CD4-positive, alpha-beta memory T cell (primary cell): ENCODE measurements around the gene TRMT61B. TPM values are rescaled to one million over a fixed set of nuclear protein-coding genes. Genes with fewer than 3 reads are reported as not detected.

ENCODE experiments used
- CTCF ChIA-PET: fragments of 350-600 bp; sonication (Branson Sonifier 250); formaldehyde crosslinking; loops from one replicate; lab custom pipeline; 2021; ENCODE audit warnings: inconsistent platforms; ENCODE audit not compliant: partially characterized antibody; lab: Charles Lee
- POLR2A ChIA-PET: fragments of 350-600 bp; sonication (Branson Sonifier 250); formaldehyde crosslinking; loops from one replicate; lab custom pipeline; 2021; ENCODE audit not compliant: partially characterized antibody; lab: Charles Lee
- DNase-seq, 5 donors: peaks; one replicate each; pipeline versions ENCODE4 v3.0.0 to v3.0.0-alpha.2; 2020 to 2022; ENCODE audit warnings: mixed read lengths in 1 of 5
- H3K27ac ChIP-seq: one replicate; pipeline ENCODE4 v1.7.0; 2013; ENCODE audit warnings: low read depth, low read length
- H3K27me3 ChIP-seq: 2 replicates; pipeline ENCODE4 v1.7.0; 2013; ENCODE audit warnings: mild to moderate bottlenecking, low read length, moderate library complexity; ENCODE audit not compliant: insufficient read depth
- H3K36me3 ChIP-seq: 2 replicates; pipeline ENCODE4 v1.7.0; 2013; ENCODE audit warnings: mild to moderate bottlenecking, low read length, moderate library complexity; ENCODE audit not compliant: insufficient read depth
- H3K4me1 ChIP-seq: 2 replicates; pipeline ENCODE4 v1.7.0; 2013; ENCODE audit warnings: mild to moderate bottlenecking, low read length, moderate library complexity; ENCODE audit not compliant: insufficient read depth
- H3K4me3 ChIP-seq, 2 donors: one replicate each; pipeline ENCODE4 v1.7.0; 2013; ENCODE audit warnings: low read length in 2 of 2, mild to moderate bottlenecking in 1 of 2
- H3K9me3 ChIP-seq, 2 donors: one replicate each; pipeline ENCODE4 v1.7.0; 2013; ENCODE audit warnings: low read length in 2 of 2, control low read depth in 1 of 2; ENCODE audit not compliant: control insufficient read depth in 1 of 2
- H3K27ac Mint-ChIP-seq, 7 donors: one replicate each; pipeline ENCODE4 v1.8.0; 2020 to 2021; ENCODE audit warnings: mixed read lengths in 7 of 7, mild to moderate bottlenecking in 6 of 7, inconsistent platforms in 3 of 7, moderate library complexity in 3 of 7
- H3K27me3 Mint-ChIP-seq, 2 donors: one replicate each; pipeline ENCODE4 v1.8.0; 2020 to 2021; ENCODE audit warnings: mixed read lengths in 2 of 2
- H3K36me3 Mint-ChIP-seq, 2 donors: one replicate each; pipeline ENCODE4 v1.8.0; 2020 to 2021; ENCODE audit warnings: mixed read lengths in 2 of 2, inconsistent platforms in 1 of 2, mild to moderate bottlenecking in 1 of 2
- H3K4me1 Mint-ChIP-seq, 4 donors: one replicate each; pipeline ENCODE4 v1.8.0; 2020 to 2021; ENCODE audit warnings: mixed read lengths in 4 of 4, mild to moderate bottlenecking in 1 of 4
- H3K4me3 Mint-ChIP-seq, 8 donors: one replicate each; pipeline ENCODE4 v1.8.0; 2020 to 2021; ENCODE audit warnings: mixed read lengths in 8 of 8, mild to moderate bottlenecking in 7 of 8, moderate library complexity in 6 of 8, inconsistent platforms in 3 of 8
- H3K9me3 Mint-ChIP-seq, 8 donors: one replicate each; pipeline ENCODE4 v1.8.0; 2020 to 2021; ENCODE audit warnings: mixed read lengths in 8 of 8, mild to moderate bottlenecking in 5 of 8, inconsistent platforms in 3 of 8, moderate library complexity in 1 of 8
- intact Hi-C: fragments of 100-400 bp; cut with micrococcal nuclease; formaldehyde crosslinking; loops from one replicate; pipeline ENCODE4 v1.15.1; 2023
- polyA plus RNA-seq, 2 donors: library from polyadenylated mRNA; unstranded; fragments of 300-500 nt; fragmentation: Illumina TruSeq; gene quantifications; one replicate each; pipeline ENCODE4 v1.2.3, GENCODE V29; 2021
- total RNA-seq, 2 experiments: library from RNA; stranded (reverse); gene quantifications; one replicate each; pipeline ENCODE4 v1.2.3, GENCODE V29; 2021

The TRMT61B gene
- total and polyA plus RNA-seq, 4 experiments from 2014 or later = 17.4 to 24.3 (median 20.5) TPM

DNA sequence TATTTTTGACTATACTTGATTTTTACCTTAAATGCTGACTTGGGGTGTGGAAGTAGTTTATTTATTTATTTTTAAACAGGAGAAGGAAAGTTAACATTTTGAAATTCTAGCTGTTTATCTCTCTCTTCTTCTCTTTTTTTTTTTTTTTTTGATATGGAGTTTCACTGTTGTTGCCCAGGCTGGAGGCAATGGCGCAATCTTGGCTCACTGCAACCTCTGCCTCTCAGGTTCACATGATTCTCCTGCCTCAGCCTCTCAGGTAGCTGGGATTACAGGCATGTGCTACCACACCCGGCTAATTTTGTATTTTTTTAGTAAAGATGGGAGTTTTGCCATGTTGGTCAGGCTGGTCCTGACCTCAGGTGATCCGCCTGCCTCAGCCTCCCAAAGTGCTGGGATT, 35.4 kb upstream of the TRMT61B start:
- ChIA-PET POLR2A (interaction anchor here (1.6 to 1.8 kb wide), 2 partner anchors 11 to 36 kb away, joined by 4 read pairs; partner anchors contain the start of genes TRMT61B and WDR43), CTCF (interaction anchor here (0.9 to 2.9 kb wide), 3 partner anchors 35 to 311 kb away, joined by 3 to 8 read pairs (median 3); partner anchors contain the start of gene TRMT61B)
- H3K27me3 Mint-ChIP-seq = no peaks in the 10 kb centered on the region
- H3K9me3 ChIP-seq = no peaks in the 10 kb centered on the region
- DNase-seq = no peak
- H3K4me3 ChIP-seq = no peak overlapping the region
- H3K4me1 ChIP-seq = peaks cover 11% of the 10 kb centered on the region
- peaks cover 14 to 31% (median 23%) of the 10 kb centered on the region in 4 donors for H3K4me1 Mint-ChIP-seq
- H3K36me3 ChIP-seq = peaks cover 49% of the 10 kb centered on the region
- peaks cover 0 to 2% (median 0%) of the 10 kb centered on the region in 8 donors for H3K9me3 Mint-ChIP-seq
- intact Hi-C loops = no loop called here
- H3K27ac ChIP-seq = no peak overlapping the region
- H3K27ac Mint-ChIP-seq = no peak overlapping the region
- peaks cover 56 to 71% of the 10 kb centered on the region in 2 donors for H3K36me3 Mint-ChIP-seq
- H3K4me3 Mint-ChIP-seq = no peak overlapping the region
- H3K27me3 ChIP-seq = no peaks in the 10 kb centered on the region

DNA sequence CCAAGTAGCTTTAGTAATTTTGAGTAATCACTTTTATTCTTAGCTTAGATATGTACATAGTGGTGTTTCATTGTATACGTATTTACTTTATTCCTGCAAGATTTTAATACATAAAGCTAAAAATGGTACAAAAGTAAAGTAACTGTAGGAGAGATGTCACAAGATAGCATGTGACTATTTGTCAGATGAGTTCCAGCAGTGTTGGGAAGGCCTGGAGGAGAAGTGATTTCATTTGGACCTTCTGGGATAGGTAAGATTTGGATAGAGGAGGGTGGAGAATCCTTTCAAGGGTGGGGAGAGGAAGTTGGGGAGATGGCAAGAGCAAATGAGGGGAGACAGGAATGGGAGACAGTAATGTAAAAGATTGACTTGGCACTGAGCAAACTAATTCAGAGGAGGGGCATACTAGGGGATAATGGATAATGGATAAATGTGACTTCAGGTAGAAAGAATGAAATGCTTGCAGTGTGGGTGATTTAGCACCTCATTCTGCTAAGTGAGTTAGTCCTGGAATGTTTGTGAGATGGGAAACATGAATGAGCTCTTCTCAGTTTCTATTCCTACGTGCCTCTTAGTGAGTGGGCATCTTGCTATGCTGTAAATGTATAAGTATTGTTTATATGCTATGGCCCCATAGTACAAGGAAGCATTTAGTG, 34.8 kb upstream of the TRMT61B start:
- Mint-ChIP-seq H3K4me1 (peaks cover 17 to 37% (median 22%) of the 10 kb centered on the region in 4 donors), H3K9me3 (peaks cover 0 to 2% (median 0%) of the 10 kb centered on the region in 8 donors), H3K4me3 (no peak overlapping the region), H3K27ac (peak overlapping the region in 4 of 7 donors; percentile 0 to 81 (median 15)), H3K27me3 (no peaks in the 10 kb centered on the region), H3K36me3 (peaks cover 53 to 66% of the 10 kb centered on the region in 2 donors)
- Histone ChIP-seq H3K9me3 (no peaks in the 10 kb centered on the region), H3K4me1 (peaks cover 14% of the 10 kb centered on the region), H3K27ac (no peak overlapping the region), H3K4me3 (no peak overlapping the region), H3K36me3 (peaks cover 46% of the 10 kb centered on the region), H3K27me3 (no peaks in the 10 kb centered on the region)
- POLR2A ChIA-PET = interaction anchor here (1.6 to 1.8 kb wide), 2 partner anchors 11 to 35 kb away, joined by 4 read pairs; partner anchors contain the start of genes TRMT61B and WDR43
- no peak for DNase-seq
- CTCF ChIA-PET = interaction anchor here (0.9 to 2.9 kb wide), 3 partner anchors 35 to 310 kb away, joined by 3 to 8 read pairs (median 3); partner anchors contain the start of gene TRMT61B
- intact Hi-C loops = no loop called here

DNA sequence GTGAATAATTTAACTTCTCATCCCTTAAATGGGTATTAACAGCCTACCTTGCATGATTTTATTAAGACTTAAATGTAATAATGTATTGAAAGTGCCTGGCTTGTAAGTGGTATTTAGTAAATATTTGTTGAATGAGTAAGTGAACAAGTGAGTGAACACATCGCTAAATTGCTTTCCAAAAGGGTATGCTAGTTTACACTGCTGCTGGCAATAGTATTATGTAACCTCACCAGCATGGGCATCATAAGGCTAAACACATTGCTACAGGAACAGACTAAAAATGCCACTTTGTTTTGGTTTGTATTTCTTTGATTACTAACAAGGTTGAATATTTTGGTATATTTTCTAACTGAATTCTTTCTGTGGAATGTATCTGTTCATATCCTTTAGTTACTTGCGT, 34.2 kb upstream of the TRMT61B start:
- ChIA-PET POLR2A (interaction anchor here (1.8 kb wide), 1 partner anchor 10 kb away, joined by 4 read pairs; the partner anchor contains the start of gene WDR43), CTCF (interaction anchor here (1.4 to 2.9 kb wide), 2 partner anchors 84 to 310 kb away, joined by 3 to 8 read pairs; no protein-coding TSS in a partner anchor)
- DNase-seq = no peak
- Histone ChIP-seq H3K9me3 (no peaks in the 10 kb centered on the region), H3K27me3 (no peaks in the 10 kb centered on the region), H3K27ac (no peak overlapping the region), H3K4me3 (no peak overlapping the region), H3K4me1 (peaks cover 20% of the 10 kb centered on the region), H3K36me3 (peaks cover 39% of the 10 kb centered on the region)
- Mint-ChIP-seq H3K27ac (peak overlapping the region in 1 of 7 donors; percentile 66), H3K9me3 (peaks cover 0 to 2% (median 0%) of the 10 kb centered on the region in 8 donors), H3K36me3 (peaks cover 46 to 60% of the 10 kb centered on the region in 2 donors), H3K27me3 (no peaks in the 10 kb centered on the region), H3K4me1 (peaks cover 22 to 41% (median 23%) of the 10 kb centered on the region in 4 donors), H3K4me3 (no peak overlapping the region)
- intact Hi-C loops = no loop called here

DNA sequence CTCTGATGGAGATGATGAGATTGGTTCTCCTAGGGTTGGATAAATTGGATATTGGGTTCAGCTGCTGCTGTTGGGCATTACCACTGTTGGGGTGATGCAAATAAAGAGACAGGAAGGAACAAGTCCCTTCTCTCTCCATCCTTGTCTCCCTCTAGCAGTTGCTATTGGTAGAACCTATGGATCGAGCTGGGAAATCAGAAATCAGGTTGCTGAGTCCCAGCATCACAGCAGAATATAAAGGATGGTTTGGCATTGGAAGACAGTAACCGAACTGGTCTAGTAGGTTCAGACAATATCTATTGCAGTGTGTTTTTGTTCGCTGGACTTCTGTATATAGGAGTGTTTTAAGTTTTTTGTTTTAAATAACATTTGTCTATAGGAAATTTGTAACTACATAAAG, 32.5 kb upstream of the TRMT61B start:
- Mint-ChIP-seq H3K4me3 (no peak overlapping the region), H3K36me3 (peaks cover 33 to 44% of the 10 kb centered on the region in 2 donors), H3K27ac (peak overlapping the region in 2 of 7 donors; percentile 2 to 53), H3K9me3 (peaks cover 0 to 2% (median 0%) of the 10 kb centered on the region in 8 donors), H3K27me3 (no peaks in the 10 kb centered on the region), H3K4me1 (peaks cover 32 to 54% (median 37%) of the 10 kb centered on the region in 4 donors)
- H3K9me3 ChIP-seq = no peaks in the 10 kb centered on the region
- H3K36me3 ChIP-seq = peaks cover 29% of the 10 kb centered on the region
- peaks cover 38% of the 10 kb centered on the region for H3K4me1 ChIP-seq
- DNase-seq = no peak
- H3K27ac ChIP-seq = no peak overlapping the region
- no peak overlapping the region for H3K4me3 ChIP-seq
- H3K27me3 ChIP-seq = no peaks in the 10 kb centered on the region
- CTCF ChIA-PET = interaction anchor here (1.0 to 1.2 kb wide), 2 partner anchors 308 to 336 kb away, joined by 3 to 6 read pairs; no protein-coding TSS in a partner anchor
- POLR2A ChIA-PET = interaction anchor here (1.5 to 1.6 kb wide), 2 partner anchors 8 to 32 kb away, joined by 5 read pairs; partner anchors contain the start of genes TRMT61B and WDR43
- intact Hi-C loops = no loop called here

DNA sequence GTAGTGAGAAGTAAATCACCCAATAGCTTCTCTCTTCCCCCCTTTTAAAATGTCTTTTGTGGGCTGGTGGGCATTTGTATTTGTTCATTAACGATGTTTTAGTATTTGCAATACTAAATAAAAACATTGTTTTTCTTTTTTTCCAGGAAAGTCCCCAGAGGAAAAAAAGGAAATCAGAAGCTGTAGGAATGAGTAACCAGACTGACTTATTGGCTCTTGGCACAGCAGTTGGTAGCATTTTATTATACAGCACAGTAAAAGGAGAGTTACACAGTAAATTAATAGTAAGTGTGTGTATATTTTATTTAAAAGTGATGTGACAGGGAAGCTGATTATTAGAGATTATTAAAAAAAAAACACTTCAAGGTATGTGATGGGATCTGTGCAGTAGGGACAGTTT, 31.7 kb upstream of the TRMT61B start:
- H3K9me3 ChIP-seq = no peaks in the 10 kb centered on the region
- DNase-seq = no peak
- H3K4me3 ChIP-seq = no peak overlapping the region
- Mint-ChIP-seq H3K36me3 (peaks cover 29 to 42% of the 10 kb centered on the region in 2 donors), H3K27ac (no peak overlapping the region), H3K4me1 (peaks cover 39 to 61% (median 43%) of the 10 kb centered on the region in 4 donors), H3K4me3 (no peak overlapping the region), H3K9me3 (peaks cover 0 to 2% (median 0%) of the 10 kb centered on the region in 8 donors), H3K27me3 (no peaks in the 10 kb centered on the region)
- peaks cover 25% of the 10 kb centered on the region for H3K36me3 ChIP-seq
- intact Hi-C loops = no loop called here
- peaks cover 45% of the 10 kb centered on the region for H3K4me1 ChIP-seq
- no peaks in the 10 kb centered on the region for H3K27me3 ChIP-seq
- ChIA-PET CTCF (interaction anchor here (1.0 to 1.2 kb wide), 2 partner anchors 308 to 335 kb away, joined by 3 to 6 read pairs; no protein-coding TSS in a partner anchor), POLR2A (interaction anchor here (1.5 to 1.6 kb wide), 2 partner anchors 7 to 32 kb away, joined by 5 read pairs; partner anchors contain the start of genes TRMT61B and WDR43)
- no peak overlapping the region for H3K27ac ChIP-seq

DNA sequence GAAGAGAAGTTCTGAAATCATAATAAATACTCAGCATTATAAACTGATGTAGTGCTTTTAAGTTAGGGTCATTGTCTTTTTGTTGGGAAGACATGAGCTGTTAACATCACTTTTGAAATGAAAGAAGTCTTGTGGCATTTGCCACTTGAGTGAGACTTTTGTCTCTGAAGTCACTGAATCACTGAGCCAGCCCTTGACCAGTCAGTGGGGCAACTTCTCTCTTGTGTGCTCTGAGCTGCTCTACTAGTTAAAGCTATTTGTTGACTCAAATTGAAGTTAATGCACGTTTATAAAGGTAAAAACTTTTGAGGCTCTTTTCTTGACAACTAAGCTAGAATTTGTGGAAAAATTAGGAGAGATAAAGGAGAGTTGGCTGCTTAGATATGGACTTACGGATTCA, 31.1 kb upstream of the TRMT61B start:
- Histone ChIP-seq H3K27ac (no peak overlapping the region), H3K36me3 (peaks cover 19% of the 10 kb centered on the region), H3K27me3 (no peaks in the 10 kb centered on the region), H3K4me1 (peaks cover 51% of the 10 kb centered on the region), H3K9me3 (no peaks in the 10 kb centered on the region), H3K4me3 (no peak overlapping the region)
- Mint-ChIP-seq H3K27me3 (no peaks in the 10 kb centered on the region), H3K9me3 (peaks cover 0 to 2% (median 0%) of the 10 kb centered on the region in 8 donors), H3K4me3 (no peak overlapping the region), H3K36me3 (peaks cover 23 to 37% of the 10 kb centered on the region in 2 donors), H3K27ac (no peak overlapping the region), H3K4me1 (peaks cover 42 to 68% (median 49%) of the 10 kb centered on the region in 4 donors)
- ChIA-PET POLR2A (no interaction called here), CTCF (interaction anchor here (1.2 kb wide), 1 partner anchor 307 kb away, joined by 6 read pairs; no protein-coding TSS in a partner anchor)
- intact Hi-C loops = no loop called here
- DNase-seq = no peak
